ENCODE data around the gene PTH1R.
A peak's percentile ranks its signal among the peaks of the same experiment; 100 is the strongest.

The PTH1R gene

DNA sequence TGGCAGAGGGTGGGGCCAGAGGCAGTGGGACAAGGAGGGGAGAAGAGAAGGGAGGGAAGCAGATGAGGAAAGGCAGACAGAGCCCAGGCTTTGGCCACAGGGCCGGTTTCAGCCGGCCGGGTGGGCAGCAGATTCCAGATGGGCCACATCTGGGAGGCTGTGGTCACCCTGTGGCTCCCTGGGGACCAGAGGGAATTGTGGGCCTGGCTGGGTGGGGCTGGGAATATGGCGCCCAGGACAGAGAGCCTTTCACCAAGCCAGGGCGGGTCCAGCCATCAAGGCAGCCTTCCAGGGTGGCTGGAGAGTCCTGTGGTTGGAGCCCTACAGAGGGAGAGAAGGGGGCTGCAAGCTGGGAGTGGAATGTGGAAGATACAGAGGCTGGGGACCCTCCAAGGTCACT, 18.9 kb downstream of the PTH1R start:
- Histone ChIP-seq H4K20me1 (ENCODE audit: insufficient read depth, low read length) (no peaks in the 10 kb centered on the region), H3K79me2 (ENCODE audit: low read length) (no peaks in the 10 kb centered on the region), H3K4me2 (ENCODE audit: low read length) (no peak overlapping the region), H3K9me3 (ENCODE audit: insufficient read depth, low read length) (no peaks in the 10 kb centered on the region), H3K27me3 (ENCODE audit: low read depth, low read length) (peaks cover 6% of the 10 kb centered on the region), H3K4me1 (ENCODE audit: low read length) (peaks cover 19% of the 10 kb centered on the region), H3K27ac (ENCODE audit: low read length) (no peak overlapping the region), H2AFZ (ENCODE audit: low read depth, low read length) (no peak overlapping the region), H3K9ac (ENCODE audit: low read length) (no peak overlapping the region), H3K36me3 (replicated peaks; ENCODE audit: low read depth, low read length) (no peaks in the 10 kb centered on the region), H3K4me3 (ENCODE audit: low read length) (no peak overlapping the region)
- TF ChIP-seq, protein P1, sequence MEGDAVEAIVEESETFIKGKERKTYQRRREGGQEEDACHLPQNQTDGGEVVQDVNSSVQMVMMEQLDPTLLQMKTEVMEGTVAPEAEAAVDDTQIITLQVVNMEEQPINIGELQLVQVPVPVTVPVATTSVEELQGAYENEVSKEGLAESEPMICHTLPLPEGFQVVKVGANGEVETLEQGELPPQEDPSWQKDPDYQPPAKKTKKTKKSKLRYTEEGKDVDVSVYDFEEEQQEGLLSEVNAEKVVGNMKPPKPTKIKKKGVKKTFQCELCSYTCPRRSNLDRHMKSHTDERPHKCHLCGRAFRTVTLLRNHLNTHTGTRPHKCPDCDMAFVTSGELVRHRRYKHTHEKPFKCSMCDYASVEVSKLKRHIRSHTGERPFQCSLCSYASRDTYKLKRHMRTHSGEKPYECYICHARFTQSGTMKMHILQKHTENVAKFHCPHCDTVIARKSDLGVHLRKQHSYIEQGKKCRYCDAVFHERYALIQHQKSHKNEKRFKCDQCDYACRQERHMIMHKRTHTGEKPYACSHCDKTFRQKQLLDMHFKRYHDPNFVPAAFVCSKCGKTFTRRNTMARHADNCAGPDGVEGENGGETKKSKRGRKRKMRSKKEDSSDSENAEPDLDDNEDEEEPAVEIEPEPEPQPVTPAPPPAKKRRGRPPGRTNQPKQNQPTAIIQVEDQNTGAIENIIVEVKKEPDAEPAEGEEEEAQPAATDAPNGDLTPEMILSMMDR (IDR thresholded peaks at IDR 0.05; ENCODE audit: low read depth, low read length) = no peak
- TF ChIP-seq EZH2phosphoT487 (IDR thresholded peaks at IDR 0.05; ENCODE audit: low read depth) = no peak

DNA sequence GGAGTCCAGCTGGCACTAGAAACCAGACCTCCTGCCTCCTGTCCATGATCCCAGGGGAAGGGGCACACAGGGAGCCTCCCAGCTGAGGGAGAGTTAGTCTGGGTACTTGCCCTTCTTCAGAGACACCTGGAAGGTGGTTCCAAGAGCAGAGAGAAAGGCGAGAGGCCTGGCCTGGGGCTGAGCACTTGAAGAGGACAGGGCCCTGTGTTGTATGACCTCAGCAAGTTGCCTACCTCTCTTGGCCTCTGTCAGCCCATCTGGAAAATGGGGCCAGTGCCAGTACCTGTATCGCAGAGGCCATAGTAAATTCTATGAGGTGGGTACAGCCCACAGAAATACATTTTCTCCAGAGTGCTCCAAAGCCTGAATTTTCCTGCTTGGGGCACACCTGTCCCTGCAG, 19.5 kb downstream of the PTH1R start:
- Histone ChIP-seq H2AFZ (ENCODE audit: low read depth, low read length) (no peak overlapping the region), H3K4me3 (ENCODE audit: low read length) (no peak overlapping the region), H3K36me3 (replicated peaks; ENCODE audit: low read depth, low read length) (no peaks in the 10 kb centered on the region), H4K20me1 (ENCODE audit: insufficient read depth, low read length) (no peaks in the 10 kb centered on the region), H3K4me2 (ENCODE audit: low read length) (no peak overlapping the region), H3K27ac (ENCODE audit: low read length) (no peak overlapping the region), H3K27me3 (ENCODE audit: low read depth, low read length) (peaks cover 2% of the 10 kb centered on the region; the same call in 1 of the 2 replicates), H3K9me3 (ENCODE audit: insufficient read depth, low read length) (no peaks in the 10 kb centered on the region), H3K79me2 (ENCODE audit: low read length) (no peaks in the 10 kb centered on the region), H3K4me1 (ENCODE audit: low read length) (peaks cover 15% of the 10 kb centered on the region), H3K9ac (ENCODE audit: low read length) (no peak overlapping the region)
- no peak for TF ChIP-seq EZH2phosphoT487 (IDR thresholded peaks at IDR 0.05; ENCODE audit: low read depth)
- TF ChIP-seq, protein P1 (IDR thresholded peaks at IDR 0.05; ENCODE audit: low read depth, low read length) = no peak

DNA sequence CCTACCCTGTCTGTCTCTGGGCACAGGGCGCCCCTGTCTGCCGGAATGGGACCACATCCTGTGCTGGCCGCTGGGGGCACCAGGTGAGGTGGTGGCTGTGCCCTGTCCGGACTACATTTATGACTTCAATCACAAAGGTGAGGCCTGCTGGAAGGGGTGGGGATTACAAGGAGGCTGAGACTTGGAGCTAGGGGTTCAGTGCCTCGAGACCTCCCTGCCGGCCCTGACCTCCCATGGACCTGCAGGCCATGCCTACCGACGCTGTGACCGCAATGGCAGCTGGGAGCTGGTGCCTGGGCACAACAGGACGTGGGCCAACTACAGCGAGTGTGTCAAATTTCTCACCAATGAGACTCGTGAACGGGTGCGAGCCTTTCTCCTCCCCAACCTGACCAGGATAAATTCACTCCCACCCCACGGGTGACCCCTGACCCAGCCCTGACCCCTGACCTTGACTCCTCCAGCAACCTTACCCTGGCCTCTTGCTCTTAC, 20.4 kb downstream of the PTH1R start:
- peaks cover 2% of the 10 kb centered on the region; the same call in 1 of the 2 replicates for H3K27me3 ChIP-seq (ENCODE audit: low read depth, low read length)
- no peaks in the 10 kb centered on the region for H3K9me3 ChIP-seq (ENCODE audit: insufficient read depth, low read length)
- H3K36me3 ChIP-seq (replicated peaks; ENCODE audit: low read depth, low read length) = no peaks in the 10 kb centered on the region
- no peak overlapping the region for H3K4me3 ChIP-seq (ENCODE audit: low read length)
- H3K4me2 ChIP-seq (ENCODE audit: low read length) = no peak overlapping the region; the same call in 1 of the 2 replicates
- no peaks in the 10 kb centered on the region for H4K20me1 ChIP-seq (ENCODE audit: insufficient read depth, low read length)
- no peak overlapping the region for H3K9ac ChIP-seq (ENCODE audit: low read length)
- H3K79me2 ChIP-seq (ENCODE audit: low read length) = no peaks in the 10 kb centered on the region
- no peak overlapping the region for H3K27ac ChIP-seq (ENCODE audit: low read length)
- peaks cover 12% of the 10 kb centered on the region for H3K4me1 ChIP-seq (ENCODE audit: low read length)
- TF ChIP-seq, protein P1 (IDR thresholded peaks at IDR 0.05; ENCODE audit: low read depth, low read length) = no peak; the same call in 1 of the 2 replicates
- TF ChIP-seq EZH2phosphoT487 (IDR thresholded peaks at IDR 0.05; ENCODE audit: low read depth) = no peak
- H2AFZ ChIP-seq (ENCODE audit: low read depth, low read length) = no peak overlapping the region

DNA sequence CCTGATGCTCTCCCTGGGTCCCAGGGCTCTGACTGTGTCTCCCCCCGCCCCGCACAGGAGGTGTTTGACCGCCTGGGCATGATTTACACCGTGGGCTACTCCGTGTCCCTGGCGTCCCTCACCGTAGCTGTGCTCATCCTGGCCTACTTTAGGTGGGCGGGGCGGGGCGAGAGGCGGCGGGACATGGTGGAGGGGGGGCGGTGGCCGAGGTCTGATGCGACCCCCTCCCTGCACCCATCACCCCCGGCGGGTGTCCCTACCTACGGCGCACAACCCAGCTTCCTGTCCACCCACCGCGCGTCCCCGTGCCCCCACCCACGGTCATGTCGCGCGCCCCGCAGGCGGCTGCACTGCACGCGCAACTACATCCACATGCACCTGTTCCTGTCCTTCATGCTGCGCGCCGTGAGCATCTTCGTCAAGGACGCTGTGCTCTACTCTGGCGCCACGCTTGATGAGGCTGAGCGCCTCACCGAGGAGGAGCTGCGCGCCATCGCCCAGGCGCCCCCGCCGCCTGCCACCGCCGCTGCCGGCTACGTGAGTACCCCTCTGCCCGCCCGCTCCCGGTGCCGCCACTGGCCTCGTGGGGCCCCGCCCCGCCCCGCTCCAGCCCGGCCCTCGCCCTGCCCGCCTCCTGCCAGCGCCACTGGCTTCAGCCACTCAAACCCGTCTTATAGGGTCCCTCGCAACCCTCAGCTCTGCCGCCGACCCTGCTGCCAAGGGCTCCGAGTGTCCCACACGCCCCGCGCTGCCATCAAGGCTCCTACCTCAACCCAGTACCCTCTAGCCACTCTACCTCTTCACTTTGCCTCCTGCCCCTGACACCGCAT, 21.0 kb downstream of the PTH1R start:
- Histone ChIP-seq H3K27ac (ENCODE audit: low read length) (no peak overlapping the region), H2AFZ (ENCODE audit: low read depth, low read length) (no peak overlapping the region), H3K27me3 (ENCODE audit: low read depth, low read length) (peaks cover 2% of the 10 kb centered on the region; the same call in 1 of the 2 replicates), H3K4me3 (ENCODE audit: low read length) (peak overlapping the region; percentile 51), H3K9ac (ENCODE audit: low read length) (no peak overlapping the region), H3K79me2 (ENCODE audit: low read length) (no peaks in the 10 kb centered on the region), H3K4me2 (ENCODE audit: low read length) (peak overlapping the region; percentile 45), H3K9me3 (ENCODE audit: insufficient read depth, low read length) (no peaks in the 10 kb centered on the region), H3K4me1 (ENCODE audit: low read length) (peaks cover 6% of the 10 kb centered on the region), H3K36me3 (replicated peaks; ENCODE audit: low read depth, low read length) (no peaks in the 10 kb centered on the region), H4K20me1 (ENCODE audit: insufficient read depth, low read length) (no peaks in the 10 kb centered on the region)
- no peak for TF ChIP-seq EZH2phosphoT487 (IDR thresholded peaks at IDR 0.05; ENCODE audit: low read depth)
- TF ChIP-seq, protein P1 (IDR thresholded peaks at IDR 0.05; ENCODE audit: low read depth, low read length) = no peak

Measured in OCI-LY3 (cell line).